Body of pancreas (tissue), 4 donors: Measurements from ENCODE around the gene FAM72A.
"Not testable (repeated sequence)": the region's sequence is repeated elsewhere in the genome, so short reads cannot be mapped to it uniquely, and the experiment has no call there.

Experiments
- CTCF ChIP-seq, 7 experiments: fragments of 450-650 bp in 4 of 7; fragments of 200-600 bp in 3 of 7; sonication (generic) in 3 of 7; IDR thresholded peaks; one replicate each; pipeline ENCODE4 v1.5.1; 2016 to 2019; ENCODE audit warnings: antibody characterized with exemption in 7 of 7
- POLR2A ChIP-seq, 3 donors: fragments of 450-650 bp; IDR thresholded peaks; one replicate each; pipeline ENCODE4 v1.6.1; 2016; ENCODE audit warnings: antibody characterized with exemption in 3 of 3, mild to moderate bottlenecking in 2 of 3

DNA sequence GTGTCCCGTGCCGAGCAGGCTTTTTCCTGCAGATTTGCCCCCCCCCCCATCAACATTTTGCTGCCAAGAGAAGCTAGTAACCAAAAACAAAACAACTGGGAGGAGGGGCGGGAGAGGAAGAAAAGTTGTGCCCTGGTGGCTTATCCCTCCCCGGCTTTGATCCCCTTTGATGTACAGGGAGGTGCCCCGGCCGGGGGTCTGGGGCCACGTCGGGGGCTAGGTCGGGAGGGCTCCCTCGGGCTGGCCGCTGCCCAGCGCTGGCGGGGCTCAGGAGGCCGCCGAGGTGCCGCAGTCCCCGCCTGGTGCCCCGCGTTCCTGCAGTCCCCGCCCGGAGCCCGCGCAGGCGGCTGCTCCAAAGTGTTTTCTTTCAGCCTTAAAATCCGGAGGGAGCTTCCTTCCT lies 2.2 kb upstream of the FAM72A start:
- TF ChIP-seq CTCF, POLR2A (IDR thresholded peaks at IDR 0.05): not testable (repeated sequence)
